K562 (cell line): ENCODE data around the gene NXT1. TPM values are rescaled to one million over a fixed set of nuclear protein-coding genes. Genes with fewer than 3 reads are reported as not detected.

ENCODE experiments used
- SRSF9 ChIP-seq: fragments of 200-400 bp; formaldehyde crosslinking; IDR thresholded peaks from 2 replicates; pipeline ENCODE4 v1.6.1; 2017; ENCODE audit warnings: low read depth, low read length, borderline replicate concordance
- ZNF778 ChIP-seq: fragments of 450-650 bp; formaldehyde crosslinking; IDR thresholded peaks from 2 replicates; pipeline ENCODE4 v1.4.0; 2020; ENCODE audit warnings: mild to moderate bottlenecking, moderate library complexity
- polyA plus RNA-seq, 8 experiments: library from polyadenylated mRNA; depleted of rRNA in 4 of 8; stranded (reverse) in 5 of 8; unstranded in 3 of 8; fragments of >200 nt; fragmentation: Nextera tagmentation in 2 of 8; fragmentation: Illumina TruSeq in 1 of 8; extraction: Ambion mirVana in 2 of 8; extraction: Trizol in 1 of 8; gene quantifications; 2 replicates each; pipeline versions ENCODE4 v1.2.1 to v1.2.3, GENCODE V29; 2011 to 2014; ENCODE audit warnings: inconsistent platforms in 1 of 8, missing spikeins in 1 of 8
- total RNA-seq, 7 experiments: library from RNA; depleted of rRNA in 6 of 7; stranded (reverse); fragments of >200 nt in 6 of 7; fragmentation: Illumina TruSeq in 2 of 7; extraction: Trizol in 2 of 7; gene quantifications; 2 replicates each; pipeline versions ENCODE4 v1.2.1 to v1.2.3, GENCODE V29; 2011 to 2021; ENCODE audit warnings: low replicate concordance in 1 of 7
- TF ChIP-seq, protein P1 (sequence below), 2 experiments: fragments of 450-650 bp in 1 of 2; IDR thresholded peaks; 2 replicates each; pipeline ENCODE4 v1.6.1; 2011 to 2017; ENCODE audit warnings: low read depth in 2 of 2, antibody characterized with exemption in 1 of 2, borderline replicate concordance in 1 of 2, low read length in 1 of 2, mild to moderate bottlenecking in 1 of 2, mixed read lengths in 1 of 2; ENCODE audit not compliant: control insufficient read depth in 1 of 2
- TF ChIP-seq, protein P2 (sequence below): sonication (generic); formaldehyde crosslinking; IDR thresholded peaks from 2 replicates; pipeline ENCODE4 v1.8.1; 2022; ENCODE audit warnings: missing genetic modification reagents
- TF ChIP-seq, protein P3 (sequence below): fragments of 450-650 bp; IDR thresholded peaks from 2 replicates; pipeline ENCODE4 v1.6.1; 2018; ENCODE audit warnings: mild to moderate bottlenecking, low read depth; ENCODE audit not compliant: partially characterized antibody

The NXT1 gene
- total and polyA plus RNA-seq, 9 of the 15 experiments (the other 6 are each of a cell fraction or from before 2014, with no cell fraction given) = 7.7 to 50.9 (median 35.6) TPM

DNA sequence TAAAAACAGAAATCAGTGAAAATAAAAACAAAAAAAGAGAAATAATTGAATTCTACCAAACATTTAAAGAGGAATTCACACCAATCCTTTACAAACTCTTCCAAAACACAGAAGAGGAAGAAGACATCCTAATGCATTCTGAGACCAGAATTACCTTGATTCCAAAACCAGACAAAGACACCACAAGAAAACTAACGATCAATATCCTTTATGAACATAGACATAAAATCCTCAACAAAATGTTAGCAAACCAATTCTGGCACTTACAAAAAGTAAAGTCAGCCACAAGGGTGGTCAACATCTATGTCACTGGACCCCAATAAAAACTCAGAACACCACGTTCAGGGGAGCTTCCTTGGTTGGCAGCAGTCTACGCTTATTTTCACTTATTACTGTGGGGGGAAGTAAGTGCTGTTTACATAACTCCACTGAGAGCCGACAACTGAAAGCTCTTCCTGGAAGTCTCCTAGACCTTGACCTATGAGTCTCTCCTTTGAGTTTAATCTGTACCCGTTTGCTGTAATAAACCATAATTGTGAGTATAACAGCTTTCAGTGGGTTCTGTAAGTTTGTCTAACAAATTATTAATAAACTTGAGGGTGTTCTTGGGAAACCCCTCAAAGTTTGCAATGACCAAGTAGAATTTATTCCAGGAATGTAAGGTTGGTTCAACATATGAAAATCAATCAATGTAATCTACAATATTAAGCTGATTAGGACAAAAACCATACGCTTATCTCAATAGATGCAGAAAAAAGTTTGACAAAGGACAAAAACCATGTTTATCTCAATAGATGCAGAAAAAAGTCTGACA is 35.9 kb downstream of the NXT1 start (continued):
- TF ChIP-seq, protein P1, sequence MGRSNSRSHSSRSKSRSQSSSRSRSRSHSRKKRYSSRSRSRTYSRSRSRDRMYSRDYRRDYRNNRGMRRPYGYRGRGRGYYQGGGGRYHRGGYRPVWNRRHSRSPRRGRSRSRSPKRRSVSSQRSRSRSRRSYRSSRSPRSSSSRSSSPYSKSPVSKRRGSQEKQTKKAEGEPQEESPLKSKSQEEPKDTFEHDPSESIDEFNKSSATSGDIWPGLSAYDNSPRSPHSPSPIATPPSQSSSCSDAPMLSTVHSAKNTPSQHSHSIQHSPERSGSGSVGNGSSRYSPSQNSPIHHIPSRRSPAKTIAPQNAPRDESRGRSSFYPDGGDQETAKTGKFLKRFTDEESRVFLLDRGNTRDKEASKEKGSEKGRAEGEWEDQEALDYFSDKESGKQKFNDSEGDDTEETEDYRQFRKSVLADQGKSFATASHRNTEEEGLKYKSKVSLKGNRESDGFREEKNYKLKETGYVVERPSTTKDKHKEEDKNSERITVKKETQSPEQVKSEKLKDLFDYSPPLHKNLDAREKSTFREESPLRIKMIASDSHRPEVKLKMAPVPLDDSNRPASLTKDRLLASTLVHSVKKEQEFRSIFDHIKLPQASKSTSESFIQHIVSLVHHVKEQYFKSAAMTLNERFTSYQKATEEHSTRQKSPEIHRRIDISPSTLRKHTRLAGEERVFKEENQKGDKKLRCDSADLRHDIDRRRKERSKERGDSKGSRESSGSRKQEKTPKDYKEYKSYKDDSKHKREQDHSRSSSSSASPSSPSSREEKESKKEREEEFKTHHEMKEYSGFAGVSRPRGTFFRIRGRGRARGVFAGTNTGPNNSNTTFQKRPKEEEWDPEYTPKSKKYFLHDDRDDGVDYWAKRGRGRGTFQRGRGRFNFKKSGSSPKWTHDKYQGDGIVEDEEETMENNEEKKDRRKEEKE (IDR thresholded peaks at IDR 0.05; ENCODE audit: borderline replicate concordance in 1 of 2, control insufficient read depth in 1 of 2, low read depth in 2 of 2, low read length in 1 of 2) = no peak
- TF ChIP-seq, protein P2, sequence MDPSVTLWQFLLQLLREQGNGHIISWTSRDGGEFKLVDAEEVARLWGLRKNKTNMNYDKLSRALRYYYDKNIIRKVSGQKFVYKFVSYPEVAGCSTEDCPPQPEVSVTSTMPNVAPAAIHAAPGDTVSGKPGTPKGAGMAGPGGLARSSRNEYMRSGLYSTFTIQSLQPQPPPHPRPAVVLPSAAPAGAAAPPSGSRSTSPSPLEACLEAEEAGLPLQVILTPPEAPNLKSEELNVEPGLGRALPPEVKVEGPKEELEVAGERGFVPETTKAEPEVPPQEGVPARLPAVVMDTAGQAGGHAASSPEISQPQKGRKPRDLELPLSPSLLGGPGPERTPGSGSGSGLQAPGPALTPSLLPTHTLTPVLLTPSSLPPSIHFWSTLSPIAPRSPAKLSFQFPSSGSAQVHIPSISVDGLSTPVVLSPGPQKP (CRISPR knock-in tag) = no peak
- TF ChIP-seq ZNF778 (CRISPR knock-in tag) = no peak
- TF ChIP-seq SRSF9 = no peak
- TF ChIP-seq, protein P3, sequence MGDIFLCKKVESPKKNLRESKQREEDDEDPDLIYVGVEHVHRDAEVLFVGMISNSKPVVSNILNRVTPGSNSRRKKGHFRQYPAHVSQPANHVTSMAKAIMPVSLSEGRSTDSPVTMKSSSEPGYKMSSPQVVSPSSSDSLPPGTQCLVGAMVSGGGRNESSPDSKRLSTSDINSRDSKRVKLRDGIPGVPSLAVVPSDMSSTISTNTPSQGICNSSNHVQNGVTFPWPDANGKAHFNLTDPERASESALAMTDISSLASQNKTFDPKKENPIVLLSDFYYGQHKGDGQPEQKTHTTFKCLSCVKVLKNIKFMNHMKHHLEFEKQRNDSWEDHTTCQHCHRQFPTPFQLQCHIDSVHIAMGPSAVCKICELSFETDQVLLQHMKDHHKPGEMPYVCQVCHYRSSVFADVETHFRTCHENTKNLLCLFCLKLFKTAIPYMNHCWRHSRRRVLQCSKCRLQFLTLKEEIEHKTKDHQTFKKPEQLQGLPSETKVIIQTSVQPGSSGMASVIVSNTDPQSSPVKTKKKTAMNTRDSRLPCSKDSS = no peak
- TF ChIP-seq, all 486 proteins: peak for 3
